D721Med (cell line): ENCODE data around the gene NRG3.

Experiments used
- DNase-seq: peaks from one replicate; pipeline ENCODE4 v3.0.0; 2011; ENCODE audit warnings: low spot score; ENCODE audit not compliant: insufficient read length
- FAIRE-seq: peaks from 2 replicates; lab custom pipeline; 2011; peaks lifted over from hg19 to GRCh38; lab: Jason Lieb, UNC
- TF ChIP-seq, protein P1 (sequence below): IDR thresholded peaks from 2 replicates; pipeline ENCODE4 v1.5.1; 2012; ENCODE audit warnings: mild to moderate bottlenecking, control low read depth; ENCODE audit not compliant: insufficient read depth; ENCODE audit errors: missing control alignments

Gene NRG3

DNA sequence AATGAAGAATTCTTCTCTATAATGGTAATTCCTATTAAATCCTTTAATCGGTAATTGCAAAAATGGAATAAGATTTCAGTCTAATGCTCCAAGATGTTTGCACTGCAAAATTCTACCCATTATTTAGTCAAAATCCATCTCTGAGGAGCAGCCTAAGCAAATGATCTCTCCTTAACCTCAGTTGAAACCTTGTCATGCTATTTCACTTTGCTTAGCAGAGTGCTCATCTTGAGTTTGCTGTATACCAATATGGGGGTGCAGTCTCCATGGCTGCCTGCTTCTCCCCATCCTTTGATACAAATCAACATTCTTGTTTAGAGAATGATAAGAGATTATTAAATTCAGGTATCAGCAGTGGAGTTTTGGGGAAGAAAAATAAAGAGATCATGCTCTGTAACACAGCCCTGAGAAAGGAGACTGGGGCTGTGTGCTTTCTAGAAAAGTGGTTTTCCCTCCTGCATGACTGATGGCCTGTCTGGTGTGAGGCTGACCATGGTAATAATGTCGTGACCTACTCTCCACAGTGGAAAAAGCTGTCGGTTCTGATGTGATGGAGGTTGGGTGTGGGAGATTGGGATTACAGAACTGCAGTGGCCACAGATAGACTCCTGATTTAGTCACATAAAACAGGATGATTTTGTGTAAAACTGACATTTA is 982.1 kb downstream of the NRG3 start:
- TF ChIP-seq, protein P1, sequence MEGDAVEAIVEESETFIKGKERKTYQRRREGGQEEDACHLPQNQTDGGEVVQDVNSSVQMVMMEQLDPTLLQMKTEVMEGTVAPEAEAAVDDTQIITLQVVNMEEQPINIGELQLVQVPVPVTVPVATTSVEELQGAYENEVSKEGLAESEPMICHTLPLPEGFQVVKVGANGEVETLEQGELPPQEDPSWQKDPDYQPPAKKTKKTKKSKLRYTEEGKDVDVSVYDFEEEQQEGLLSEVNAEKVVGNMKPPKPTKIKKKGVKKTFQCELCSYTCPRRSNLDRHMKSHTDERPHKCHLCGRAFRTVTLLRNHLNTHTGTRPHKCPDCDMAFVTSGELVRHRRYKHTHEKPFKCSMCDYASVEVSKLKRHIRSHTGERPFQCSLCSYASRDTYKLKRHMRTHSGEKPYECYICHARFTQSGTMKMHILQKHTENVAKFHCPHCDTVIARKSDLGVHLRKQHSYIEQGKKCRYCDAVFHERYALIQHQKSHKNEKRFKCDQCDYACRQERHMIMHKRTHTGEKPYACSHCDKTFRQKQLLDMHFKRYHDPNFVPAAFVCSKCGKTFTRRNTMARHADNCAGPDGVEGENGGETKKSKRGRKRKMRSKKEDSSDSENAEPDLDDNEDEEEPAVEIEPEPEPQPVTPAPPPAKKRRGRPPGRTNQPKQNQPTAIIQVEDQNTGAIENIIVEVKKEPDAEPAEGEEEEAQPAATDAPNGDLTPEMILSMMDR, result no peak
- DNase-seq (no peak), FAIRE-seq (no peak)

DNA sequence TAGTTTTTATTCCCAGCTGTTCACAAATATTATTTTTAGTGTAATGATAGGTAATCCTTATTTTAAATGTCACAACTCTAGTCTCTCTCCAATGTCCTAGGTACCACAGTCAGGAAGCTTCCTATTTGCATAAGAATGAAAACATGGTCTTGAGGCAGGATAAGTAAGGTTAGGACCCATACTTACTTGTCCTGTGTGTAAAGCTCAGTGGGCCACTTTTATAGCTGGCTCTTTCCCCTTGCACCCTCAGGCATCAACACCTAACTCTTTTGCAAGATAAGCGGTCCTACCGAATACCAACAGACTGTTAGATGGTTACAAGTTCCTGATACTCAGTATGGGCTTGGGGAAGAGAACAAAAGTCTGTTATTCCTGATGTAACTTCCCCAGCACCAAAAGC is 986.9 kb downstream of the NRG3 start:
- TF ChIP-seq, protein P1, result no peak
- DNase-seq (no peak), FAIRE-seq (no peak)

GRCh38 chr10:82865366-82865765 is 990.4 kb downstream of the NRG3 start:
- no peak for FAIRE-seq
- no peak for DNase-seq
- TF ChIP-seq, protein P1, result no peak

DNA sequence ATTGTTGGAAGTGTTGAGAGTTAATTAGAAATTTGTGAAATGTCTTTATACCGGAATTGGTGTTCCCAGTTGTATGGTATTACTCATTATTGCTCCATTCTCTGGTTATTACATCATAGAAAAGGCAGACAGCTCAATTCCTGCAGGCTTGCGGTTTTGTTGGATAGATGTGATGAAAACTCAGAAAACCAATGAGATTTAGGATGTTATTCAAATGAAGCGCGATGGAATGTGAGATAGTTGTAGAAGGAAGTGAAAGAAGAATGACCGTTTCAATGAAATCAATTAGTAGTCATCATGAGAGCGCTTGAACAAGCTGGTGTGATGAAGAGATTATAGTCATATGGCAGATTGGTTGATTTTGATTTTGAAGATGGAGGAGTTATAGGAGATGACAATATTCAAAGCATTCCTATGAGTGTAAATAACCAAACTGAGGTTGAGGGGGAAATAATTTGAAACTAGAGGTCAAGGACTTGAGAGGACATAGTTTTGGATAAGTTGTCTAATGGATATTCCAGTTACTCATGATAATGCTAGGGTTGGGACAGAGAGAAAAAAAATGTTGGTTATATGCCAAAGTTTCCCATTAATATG is 991.5 kb downstream of the NRG3 start:
- FAIRE-seq (no peak), DNase-seq (no peak)
- TF ChIP-seq, protein P1, result no peak

DNA sequence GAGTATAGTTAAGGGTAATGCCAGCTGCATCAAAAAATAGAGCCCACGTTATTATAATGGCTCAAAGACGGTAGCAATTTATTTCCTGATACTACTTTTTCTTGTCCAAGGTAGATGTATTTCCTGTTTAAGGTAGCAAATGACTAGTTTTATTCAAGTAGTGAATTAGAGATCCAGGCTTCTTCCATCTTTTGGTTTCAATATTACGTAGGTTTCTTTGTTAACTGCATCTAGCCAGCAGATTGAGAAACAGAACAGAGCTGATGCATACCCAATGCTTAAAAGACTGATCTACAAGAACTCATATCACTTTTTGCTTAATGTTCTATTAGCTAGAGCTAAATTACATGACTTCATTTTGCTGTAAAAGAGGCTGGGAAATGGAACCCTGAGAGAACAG is 992.1 kb downstream of the NRG3 start:
- FAIRE-seq (no peak), DNase-seq (no peak)
- TF ChIP-seq, protein P1, result no peak

DNA sequence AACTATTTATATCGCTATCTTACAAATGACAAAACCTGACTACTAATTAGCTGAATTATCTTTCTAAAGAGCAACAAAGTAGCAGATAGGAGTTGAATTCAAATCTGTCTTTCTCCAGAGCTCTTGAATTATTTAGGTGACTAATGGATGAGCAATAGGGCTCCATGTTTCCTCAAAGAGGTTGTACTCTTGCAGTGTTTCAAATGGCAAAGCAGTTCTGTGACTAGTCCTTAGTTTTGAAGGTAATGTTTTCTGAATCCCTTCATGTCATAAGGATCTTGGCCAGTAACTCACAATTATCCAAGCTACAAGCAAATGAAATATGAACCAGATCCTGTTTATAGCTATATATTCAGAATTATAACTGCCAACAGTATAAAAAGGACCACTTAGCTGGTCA is 999.7 kb downstream of the NRG3 start:
- DNase-seq (no peak), FAIRE-seq (no peak)
- TF ChIP-seq, protein P1, result no peak

DNA sequence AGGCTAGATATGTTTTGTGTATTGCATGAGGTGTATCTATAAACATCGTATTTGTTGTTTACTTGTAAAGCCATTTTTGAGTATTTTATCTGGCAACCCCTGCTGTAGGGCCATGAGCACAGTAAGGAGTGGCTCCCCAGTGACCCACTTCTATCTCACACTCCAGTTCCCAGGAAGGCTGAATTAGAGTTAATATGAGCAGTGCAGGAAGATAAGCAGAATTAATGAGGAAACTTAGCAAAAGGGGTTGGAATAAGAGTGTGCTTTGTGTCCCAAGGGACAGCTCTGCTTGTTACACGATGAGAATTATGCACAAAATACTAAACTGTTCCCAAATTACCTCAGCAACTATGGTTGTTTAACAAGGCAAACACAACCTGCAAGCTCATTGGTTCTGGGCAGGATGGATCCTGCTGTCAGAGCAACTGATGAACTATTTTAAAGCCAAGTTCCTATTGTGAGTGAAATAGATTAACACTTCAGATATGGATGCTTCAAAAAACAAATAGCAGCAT is 1005.8 kb downstream of the NRG3 start:
- no peak for DNase-seq
- no peak for FAIRE-seq
- TF ChIP-seq, protein P1, result no peak
